ENCODE measurements around the gene WWOX. TPM values are rescaled to one million over a fixed set of nuclear protein-coding genes. Genes with fewer than 3 reads are reported as not detected.
"Not testable (repeated sequence)": the region's sequence is repeated elsewhere in the genome, so short reads cannot be mapped to it uniquely, and the experiment has no call there.

The WWOX gene
- total and polyA plus RNA-seq, 2 experiments from 2014 or later: 22.1 to 123 TPM

DNA sequence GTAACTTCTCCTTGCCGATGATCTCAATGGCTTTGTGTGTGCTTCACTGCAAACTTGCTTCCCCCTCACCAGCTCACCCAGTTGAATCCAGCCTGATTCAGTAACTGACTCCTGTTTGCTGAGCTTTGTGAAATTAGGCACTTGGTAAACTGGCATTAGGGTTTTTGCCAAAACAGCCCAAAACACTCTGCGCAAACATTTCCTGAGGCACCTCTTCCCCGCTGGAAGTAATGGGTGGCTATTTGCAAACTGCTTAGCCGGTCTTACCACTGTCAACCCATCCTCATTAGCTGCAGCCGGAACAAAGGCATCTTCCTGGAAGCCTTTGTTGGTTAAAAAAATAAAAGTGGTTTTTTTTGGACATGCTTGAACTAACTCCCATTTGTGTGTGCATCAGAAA lies 1147.9 kb downstream of the WWOX start:
- Histone ChIP-seq H3K36me3 (no peaks in the 10 kb centered on the region), H3K27me3 (no peaks in the 10 kb centered on the region), H3K9me3 (ENCODE audit: low read depth) (no peaks in the 10 kb centered on the region), H3K4me1 (ENCODE audit: low read depth) (no peaks in the 10 kb centered on the region), H3K4me3 (no peak overlapping the region), H3K27ac (no peak overlapping the region)
- TF ChIP-seq, protein P1, sequence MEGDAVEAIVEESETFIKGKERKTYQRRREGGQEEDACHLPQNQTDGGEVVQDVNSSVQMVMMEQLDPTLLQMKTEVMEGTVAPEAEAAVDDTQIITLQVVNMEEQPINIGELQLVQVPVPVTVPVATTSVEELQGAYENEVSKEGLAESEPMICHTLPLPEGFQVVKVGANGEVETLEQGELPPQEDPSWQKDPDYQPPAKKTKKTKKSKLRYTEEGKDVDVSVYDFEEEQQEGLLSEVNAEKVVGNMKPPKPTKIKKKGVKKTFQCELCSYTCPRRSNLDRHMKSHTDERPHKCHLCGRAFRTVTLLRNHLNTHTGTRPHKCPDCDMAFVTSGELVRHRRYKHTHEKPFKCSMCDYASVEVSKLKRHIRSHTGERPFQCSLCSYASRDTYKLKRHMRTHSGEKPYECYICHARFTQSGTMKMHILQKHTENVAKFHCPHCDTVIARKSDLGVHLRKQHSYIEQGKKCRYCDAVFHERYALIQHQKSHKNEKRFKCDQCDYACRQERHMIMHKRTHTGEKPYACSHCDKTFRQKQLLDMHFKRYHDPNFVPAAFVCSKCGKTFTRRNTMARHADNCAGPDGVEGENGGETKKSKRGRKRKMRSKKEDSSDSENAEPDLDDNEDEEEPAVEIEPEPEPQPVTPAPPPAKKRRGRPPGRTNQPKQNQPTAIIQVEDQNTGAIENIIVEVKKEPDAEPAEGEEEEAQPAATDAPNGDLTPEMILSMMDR (IDR thresholded peaks at IDR 0.05; ENCODE audit: low read depth, low read length): no peak
- no peak for DNase-seq (ENCODE audit: low read depth in 1 of 2, low spot score in 1 of 2)

DNA sequence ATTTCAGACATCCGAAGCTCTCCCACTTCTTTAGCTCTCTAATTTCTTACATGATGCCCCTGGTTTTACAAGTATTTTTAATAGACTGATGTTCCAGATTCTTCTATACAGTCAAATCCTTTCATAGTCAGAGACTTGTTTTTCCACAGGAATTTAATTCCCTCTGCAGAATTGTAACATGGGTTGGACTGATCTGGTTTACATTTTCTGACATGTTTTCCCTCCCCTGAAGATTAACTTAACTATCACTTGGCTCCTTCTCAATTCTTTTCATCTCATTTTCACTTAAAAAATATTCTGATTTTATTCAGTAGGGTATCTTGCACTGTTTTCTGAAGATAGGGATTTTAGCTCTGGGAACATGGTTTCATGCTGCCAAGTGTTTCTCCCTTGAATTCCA lies 1148.9 kb downstream of the WWOX start:
- Histone ChIP-seq H3K4me3 (no peak overlapping the region), H3K36me3 (no peaks in the 10 kb centered on the region), H3K4me1 (ENCODE audit: low read depth) (no peaks in the 10 kb centered on the region), H3K9me3 (ENCODE audit: low read depth) (no peaks in the 10 kb centered on the region), H3K27me3 (no peaks in the 10 kb centered on the region), H3K27ac (no peak overlapping the region)
- no peak for DNase-seq (ENCODE audit: low read depth in 1 of 2, low spot score in 1 of 2)
- TF ChIP-seq, protein P1 (IDR thresholded peaks at IDR 0.05; ENCODE audit: low read depth, low read length): no peak

DNA sequence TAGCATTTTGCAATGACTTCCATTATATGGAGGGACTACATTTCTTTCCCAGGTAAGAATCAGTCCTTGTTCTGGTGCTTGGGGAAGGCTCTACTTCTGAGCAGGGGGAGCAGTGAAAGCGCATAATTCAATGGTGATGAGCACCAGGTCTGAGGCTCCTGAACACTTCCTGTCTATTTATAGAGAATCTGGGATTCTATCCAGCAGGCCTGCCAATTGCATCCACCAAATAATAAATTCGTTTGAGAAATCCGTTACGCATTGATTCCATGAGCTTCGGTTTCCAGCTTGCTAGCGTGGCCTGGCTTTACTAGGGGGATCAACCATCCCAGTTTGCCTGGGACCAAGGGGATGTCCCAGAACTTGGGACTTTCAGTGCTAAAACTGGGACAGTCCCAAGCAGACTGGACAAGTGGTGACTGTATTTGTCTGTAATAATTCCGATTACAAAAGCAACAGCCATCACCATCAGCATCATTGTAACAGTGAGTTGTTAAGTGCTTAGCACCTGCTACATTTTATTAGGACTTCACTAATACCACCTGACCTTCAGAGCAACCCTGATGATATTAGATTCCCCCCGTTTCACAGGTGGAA lies 1151.1 kb downstream of the WWOX start:
- Histone ChIP-seq H3K36me3 (no peaks in the 10 kb centered on the region), H3K4me1 (ENCODE audit: low read depth) (no peaks in the 10 kb centered on the region), H3K4me3 (no peak overlapping the region), H3K27ac (no peak overlapping the region), H3K9me3 (ENCODE audit: low read depth) (no peaks in the 10 kb centered on the region), H3K27me3 (no peaks in the 10 kb centered on the region)
- TF ChIP-seq, protein P1 (IDR thresholded peaks at IDR 0.05; ENCODE audit: low read depth, low read length): no peak
- no peak for DNase-seq (ENCODE audit: low read depth in 1 of 2, low spot score in 1 of 2)

DNA sequence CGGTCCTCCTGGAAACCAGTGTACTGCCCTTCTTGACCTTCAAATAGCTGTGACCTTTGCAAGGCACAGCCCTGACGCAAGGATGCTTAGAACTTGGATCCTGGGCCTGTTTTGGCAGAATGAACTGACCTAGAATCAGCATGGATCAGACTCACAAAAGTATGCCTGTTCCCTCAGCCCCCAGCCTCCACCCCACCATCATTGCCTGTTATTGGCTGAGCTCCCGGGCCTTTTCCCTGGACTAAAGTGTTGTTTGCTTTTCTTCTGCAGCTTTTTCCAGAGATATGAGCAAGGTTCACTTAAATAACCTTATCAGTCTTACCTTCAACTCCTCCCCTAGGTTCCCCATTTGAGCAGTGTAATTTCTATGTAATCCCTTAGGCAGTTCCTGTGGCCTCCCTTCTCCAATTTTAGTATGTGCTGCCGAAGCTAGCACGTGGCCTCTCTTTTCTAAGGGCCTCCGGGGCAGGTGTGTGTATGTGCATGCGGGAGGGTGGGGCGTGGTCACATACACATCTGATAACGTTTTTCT lies 1153.7 kb downstream of the WWOX start:
- Histone ChIP-seq H3K27ac (no peak overlapping the region), H3K36me3 (no peaks in the 10 kb centered on the region), H3K4me3 (no peak overlapping the region), H3K9me3 (ENCODE audit: low read depth) (no peaks in the 10 kb centered on the region), H3K27me3 (no peaks in the 10 kb centered on the region), H3K4me1 (ENCODE audit: low read depth) (no peaks in the 10 kb centered on the region)
- no peak for DNase-seq (ENCODE audit: low read depth in 1 of 2, low spot score in 1 of 2)
- TF ChIP-seq, protein P1 (IDR thresholded peaks at IDR 0.05; ENCODE audit: low read depth, low read length): no peak

DNA sequence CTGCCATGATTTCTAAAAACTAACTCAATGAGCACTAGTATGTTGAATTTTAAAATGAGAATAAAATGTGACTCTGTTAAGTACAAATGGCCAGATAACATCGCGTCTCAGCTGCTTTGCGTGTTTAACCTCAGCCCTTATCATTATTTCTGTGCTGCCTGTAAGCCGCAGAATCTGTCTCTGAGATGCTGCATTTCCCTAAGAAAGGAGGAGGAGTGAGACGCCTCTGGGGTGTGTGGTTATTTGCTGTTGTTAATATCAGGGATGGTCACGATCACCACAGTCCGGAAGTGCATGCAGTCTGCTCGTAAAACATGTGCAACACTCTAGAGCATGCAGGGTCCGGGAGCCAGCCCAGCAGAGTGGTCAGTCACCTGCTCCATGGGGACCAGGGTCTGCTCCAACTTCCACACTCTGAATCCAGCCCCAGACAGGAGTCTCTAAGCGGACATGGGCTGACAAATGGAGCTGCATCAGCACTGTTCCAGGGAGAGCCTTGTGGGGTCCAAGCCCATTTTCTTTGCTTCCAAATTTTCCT lies 1158.6 kb downstream of the WWOX start:
- DNase-seq (ENCODE audit: low read depth in 1 of 2, low spot score in 1 of 2): no peak
- no peak overlapping the region for H3K4me3 ChIP-seq
- peaks cover 4% of the 10 kb centered on the region for H3K27me3 ChIP-seq
- no peaks in the 10 kb centered on the region for H3K36me3 ChIP-seq
- no peak overlapping the region for H3K27ac ChIP-seq
- H3K9me3 ChIP-seq (ENCODE audit: low read depth): no peaks in the 10 kb centered on the region
- TF ChIP-seq, protein P1 (IDR thresholded peaks at IDR 0.05; ENCODE audit: low read depth, low read length): no peak
- no peaks in the 10 kb centered on the region for H3K4me1 ChIP-seq (ENCODE audit: low read depth)

DNA sequence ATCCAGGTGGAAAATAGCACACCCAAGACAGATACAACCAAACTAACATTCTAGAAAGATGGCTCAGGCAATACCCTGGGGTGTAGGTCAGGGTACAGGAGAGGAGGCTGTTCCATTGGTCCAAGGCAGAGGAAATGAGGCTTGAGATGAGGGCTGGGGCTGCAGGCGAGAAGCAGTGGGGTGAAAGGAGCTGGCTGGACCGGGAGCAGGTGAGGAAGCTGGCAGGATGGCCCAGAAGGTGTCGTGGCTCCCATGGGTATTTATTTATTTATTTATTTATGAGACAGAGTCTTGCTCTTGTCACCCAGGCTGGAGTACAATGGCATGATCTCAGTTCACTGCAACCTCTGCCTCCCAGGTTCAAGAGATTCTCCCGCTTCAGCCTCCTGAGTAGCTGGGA lies 1161.4 kb downstream of the WWOX start:
- H3K4me3 ChIP-seq; H3K9me3 ChIP-seq (ENCODE audit: low read depth); H3K4me1 ChIP-seq (ENCODE audit: low read depth); H3K36me3 ChIP-seq; H3K27me3 ChIP-seq; DNase-seq (ENCODE audit: low read depth in 1 of 2, low spot score in 1 of 2); H3K27ac ChIP-seq: not testable (repeated sequence)
